GM21717 (cell line): ENCODE results near the gene SGO2.
"Not testable (repeated sequence)": the region's sequence is repeated elsewhere in the genome, so short reads cannot be mapped to it uniquely, and the experiment has no call there.

Experiments
- ATAC-seq: cut with Tn5 transposase; IDR thresholded peaks from one replicate; pipeline ENCODE4 v1.9.1; 2021; ENCODE audit warnings: mild to moderate bottlenecking, moderate library complexity; ENCODE audit not compliant: unreplicated experiment

The SGO2 gene

GRCh38 chr2:200588076-200588678 lies 62.2 kb downstream of the SGO2 start:
- no peak for ATAC-seq

DNA sequence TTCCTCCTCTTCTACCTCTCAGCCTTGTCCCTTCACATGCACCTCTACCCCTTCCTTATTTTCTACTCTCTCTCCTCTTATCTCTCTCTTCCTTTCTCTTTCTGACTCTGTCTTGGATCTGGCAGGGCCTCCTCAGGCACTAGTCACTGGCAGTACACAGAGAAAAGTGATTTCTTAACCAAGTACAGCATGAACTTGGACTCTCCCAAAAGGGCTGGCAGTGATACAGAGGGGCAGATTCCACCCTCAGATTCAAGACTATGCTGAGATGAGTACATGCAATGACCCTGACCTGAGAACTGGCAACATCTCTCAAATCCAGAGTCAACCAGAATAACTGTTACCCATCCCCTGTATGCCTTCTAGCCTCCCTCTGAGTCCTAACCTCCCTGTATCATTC lies 64.1 kb downstream of the SGO2 start:
- no peak for ATAC-seq

GRCh38 chr2:200591308-200591707 lies 65.3 kb downstream of the SGO2 start:
- no peak for ATAC-seq

DNA sequence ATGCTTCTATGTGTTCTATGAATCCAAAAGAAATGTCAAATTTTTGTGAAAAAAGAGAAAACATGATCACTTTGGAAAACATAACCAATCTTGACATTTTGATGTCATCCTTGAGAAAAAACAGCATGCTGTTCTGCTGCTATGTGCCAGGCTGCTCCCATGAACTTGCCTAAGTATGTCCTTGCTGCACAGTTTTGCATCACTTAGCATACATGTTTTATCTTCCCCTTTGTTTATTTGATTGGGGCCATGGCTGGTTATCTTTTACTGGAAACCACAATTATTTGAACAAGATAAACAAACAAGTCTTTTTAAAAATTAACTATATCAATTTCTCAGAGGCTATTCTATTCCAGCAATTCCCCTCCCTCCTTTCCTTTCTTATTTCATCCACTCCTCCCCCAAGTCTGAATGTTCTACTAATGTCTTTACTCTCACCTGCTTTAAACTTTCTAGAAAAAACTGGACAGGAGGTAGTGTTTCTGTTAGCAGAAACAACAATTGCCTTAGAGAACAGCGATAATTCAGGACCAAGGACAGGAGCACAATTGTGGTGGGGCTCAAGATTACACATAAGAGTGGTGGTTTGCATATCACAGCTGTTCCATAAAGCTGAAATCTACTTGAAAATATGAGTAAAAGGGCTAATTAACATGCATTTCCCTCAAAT lies 66.5 kb downstream of the SGO2 start:
- ATAC-seq: no peak

DNA sequence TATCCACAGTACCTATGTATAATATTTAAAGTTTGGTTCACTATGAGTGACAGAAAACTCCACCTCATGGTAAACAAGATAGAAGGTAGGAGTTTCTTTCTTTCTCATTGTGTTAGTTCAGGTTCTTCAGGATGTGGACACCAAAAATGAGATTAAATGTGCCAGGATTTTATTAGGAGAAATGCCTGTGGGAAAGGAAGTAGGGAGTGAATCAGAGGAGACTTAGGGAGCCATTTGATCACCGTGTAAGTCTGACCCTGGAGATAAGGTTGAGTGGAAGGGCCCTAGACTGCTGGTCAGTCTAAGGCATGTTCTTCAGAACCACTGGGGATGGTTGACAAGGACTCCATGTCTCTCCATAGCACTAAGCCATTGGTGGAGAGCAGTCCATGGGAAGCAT lies 67.9 kb downstream of the SGO2 start:
- ATAC-seq: no peak

DNA sequence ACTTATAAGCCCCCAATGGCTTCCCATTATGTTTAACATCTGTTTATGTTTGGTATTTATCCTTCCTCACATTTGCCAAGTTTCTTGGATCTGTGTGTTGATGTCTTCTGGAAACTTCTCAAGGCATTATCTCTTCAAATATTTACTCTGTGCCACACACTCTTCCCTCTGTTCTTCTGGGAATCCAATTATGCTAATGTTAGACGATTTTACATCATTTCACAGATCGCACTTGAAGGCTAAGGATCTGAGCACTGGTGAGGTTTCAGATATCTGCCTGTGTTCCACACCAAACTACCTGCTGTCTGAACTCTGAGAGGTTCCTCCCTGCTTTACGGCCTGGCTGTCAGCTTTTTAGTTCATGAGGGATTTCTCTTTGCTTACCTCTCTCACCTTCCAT lies 69.9 kb downstream of the SGO2 start:
- no peak for ATAC-seq

DNA sequence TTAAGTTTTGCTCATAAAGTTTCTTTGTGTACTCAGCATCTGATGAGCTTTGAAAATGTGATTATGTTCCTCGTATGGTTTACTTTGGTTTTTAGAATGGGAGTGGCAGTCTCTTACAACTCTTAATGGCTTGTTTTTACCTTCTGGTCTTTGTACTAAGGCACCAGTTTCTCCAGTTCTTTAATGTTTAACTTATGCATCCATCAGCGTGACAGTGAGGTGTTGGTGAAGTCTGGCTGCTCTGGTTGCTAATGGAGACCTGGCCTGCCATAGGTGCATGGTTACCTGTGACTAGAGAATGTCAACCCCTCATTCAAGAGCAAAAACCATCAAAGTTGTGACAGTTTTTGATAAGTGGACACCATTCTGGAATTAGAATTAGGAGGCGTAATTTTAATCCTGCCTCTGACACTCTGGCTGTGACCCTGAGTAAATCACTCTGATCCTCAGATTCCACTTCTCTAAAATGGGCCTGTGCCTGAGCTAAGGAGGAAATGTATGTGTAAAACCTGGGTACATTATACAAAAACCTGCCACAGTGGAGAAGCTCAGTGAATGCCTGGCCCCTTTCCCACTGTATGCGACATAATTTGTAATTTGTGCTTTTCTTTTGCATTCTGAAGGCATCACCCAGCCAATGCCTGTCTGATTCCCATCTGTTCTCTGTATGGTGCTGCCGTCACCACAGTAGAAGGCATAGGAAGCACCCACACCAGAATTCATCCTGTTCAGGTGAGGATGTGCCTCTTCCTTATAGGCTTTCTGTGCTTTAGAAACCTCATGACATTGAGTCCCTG lies 71.0 kb downstream of the SGO2 start:
- ATAC-seq: no peak

DNA sequence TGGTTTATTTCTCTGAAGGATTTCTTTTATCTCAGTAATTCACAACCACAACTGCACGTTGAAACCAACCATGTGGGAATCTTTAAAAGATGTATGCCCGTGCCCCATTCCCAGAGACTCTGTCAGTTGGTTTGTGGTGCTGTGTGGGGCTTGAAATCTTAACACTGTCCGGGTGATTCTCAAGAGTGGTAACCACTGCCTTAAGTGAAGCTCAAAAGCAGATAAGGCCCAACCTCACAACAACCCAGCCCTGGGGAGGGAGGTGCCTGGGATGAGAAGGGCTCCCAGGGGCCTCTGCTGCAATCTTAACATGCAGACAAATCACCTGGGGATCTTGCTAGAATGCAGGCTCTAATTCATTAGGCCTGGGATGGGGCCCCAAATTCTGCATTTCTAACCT lies 73.2 kb downstream of the SGO2 start:
- ATAC-seq: no peak

DNA sequence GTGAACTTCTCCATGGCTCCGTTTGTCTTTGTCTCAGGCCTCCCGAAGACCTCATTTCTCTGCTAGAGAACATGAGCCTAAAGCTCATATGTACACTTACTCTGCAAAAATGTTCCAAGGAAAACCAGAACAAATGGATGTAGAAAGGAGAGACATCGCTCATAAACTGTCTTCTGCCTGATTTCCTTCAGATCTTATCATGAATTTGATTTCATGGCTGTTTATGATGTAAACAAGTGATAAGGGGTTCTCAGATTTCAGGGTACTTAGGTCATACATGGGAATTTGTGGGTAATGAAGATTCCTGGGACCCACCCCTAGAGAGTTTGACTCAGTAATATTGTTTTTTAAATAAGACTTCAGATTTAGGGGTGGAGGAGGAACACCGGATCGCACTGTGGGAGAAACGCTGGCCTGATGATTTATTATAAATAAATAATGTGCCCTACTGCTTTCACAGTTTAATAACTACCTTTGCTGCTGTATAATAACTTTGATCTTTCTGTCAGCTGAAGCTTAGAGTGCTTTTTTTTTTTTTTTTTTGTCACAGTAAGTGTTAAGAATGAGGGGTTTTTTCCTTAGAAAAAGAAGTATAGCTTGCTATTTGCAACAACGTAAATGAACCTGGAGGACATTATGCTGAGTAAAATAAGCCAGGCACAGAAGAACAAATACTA lies 74.7 kb downstream of the SGO2 start:
- no peak for ATAC-seq

GRCh38 chr2:200602584-200602983 lies 76.6 kb downstream of the SGO2 start:
- ATAC-seq: no peak

GRCh38 chr2:200603972-200604371 lies 78.0 kb downstream of the SGO2 start:
- ATAC-seq: no peak

DNA sequence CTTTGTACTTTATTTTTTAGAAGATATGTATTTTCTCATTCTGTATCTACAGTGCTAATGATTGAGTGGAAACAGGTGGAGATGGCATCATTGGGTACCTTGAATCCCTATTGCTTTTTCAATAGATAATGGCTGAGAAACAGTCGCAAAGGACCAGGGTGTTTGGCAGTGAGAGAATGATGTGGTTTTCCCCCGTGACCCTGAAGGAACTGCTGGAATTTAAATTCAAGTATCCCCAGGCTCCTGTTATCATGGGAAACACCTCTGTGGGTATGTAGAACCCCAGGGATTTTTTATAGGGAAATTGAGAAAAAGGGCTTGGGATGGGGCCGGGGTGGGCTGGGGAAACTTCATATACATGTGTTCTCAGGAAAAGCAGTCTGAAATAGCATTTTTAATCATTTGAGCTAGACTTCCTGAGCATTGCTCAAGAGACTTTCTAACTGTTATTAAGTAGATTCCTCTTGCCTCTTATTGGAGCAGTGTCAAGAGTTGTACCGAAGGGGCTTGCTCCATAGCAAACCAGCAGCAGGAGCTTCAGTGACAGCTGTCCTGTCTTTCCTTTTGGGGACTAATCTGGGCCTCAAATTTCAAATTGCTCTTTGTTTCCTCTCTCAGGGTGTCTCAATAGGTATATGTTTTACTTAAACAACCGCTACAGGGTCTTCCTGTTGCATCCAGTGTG lies 78.7 kb downstream of the SGO2 start:
- no peak for ATAC-seq

DNA sequence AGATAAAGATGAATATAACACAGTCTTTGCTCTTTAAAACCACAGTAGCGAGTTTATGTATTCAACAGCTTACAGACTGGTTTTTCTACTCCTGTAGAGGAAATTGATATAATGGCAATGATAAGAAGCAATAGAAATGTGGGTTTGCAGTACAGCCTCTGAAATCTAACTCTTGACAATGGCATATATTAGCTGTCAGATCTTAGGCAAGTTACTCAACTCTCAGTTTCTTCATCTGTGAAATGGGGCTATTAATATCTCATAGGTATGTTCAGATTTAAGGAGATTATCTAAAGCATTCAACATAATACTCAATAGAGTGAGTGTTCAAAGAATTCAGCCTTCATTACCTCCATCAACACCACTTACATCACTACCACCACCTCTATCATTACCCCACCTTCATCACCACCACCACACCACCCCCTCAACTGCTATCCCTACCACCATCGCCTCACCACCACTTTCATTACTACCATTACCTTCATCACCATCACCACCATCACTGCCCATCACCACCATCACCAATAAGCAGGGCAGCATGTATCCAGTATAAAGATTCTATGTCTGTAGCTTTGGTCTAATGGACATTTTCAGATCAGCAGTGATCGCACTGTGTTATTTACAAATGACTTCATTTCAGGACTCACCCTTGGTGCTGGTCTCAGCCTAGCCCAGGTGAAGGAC lies 82.5 kb downstream of the SGO2 start:
- no peak for ATAC-seq

DNA sequence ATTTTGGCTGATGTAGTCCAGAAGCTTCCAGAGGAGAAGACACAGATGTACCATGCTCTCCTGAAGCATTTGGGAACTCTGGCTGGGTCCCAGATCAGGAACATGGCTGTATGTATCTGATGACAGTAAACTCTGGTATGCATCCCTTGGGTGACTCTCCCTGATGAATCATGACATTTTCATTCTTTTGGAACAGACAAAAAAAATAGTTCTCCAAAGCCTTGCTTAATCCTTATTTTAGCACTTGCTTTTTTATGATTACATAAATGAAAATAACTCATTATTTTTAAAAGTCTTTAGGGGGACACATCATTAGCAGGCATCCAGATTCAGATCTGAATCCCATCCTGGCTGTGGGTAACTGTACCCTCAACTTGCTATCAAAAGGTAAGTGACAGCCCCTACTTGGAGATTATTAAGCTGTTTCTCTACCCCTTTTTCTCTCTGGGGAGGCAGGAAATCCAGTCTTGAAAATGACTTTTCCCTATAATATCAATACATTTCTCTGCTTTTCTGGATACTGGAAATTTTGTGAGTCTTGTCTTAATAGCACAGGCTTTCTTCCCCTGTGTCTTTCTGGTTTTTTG lies 83.1 kb downstream of the SGO2 start:
- ATAC-seq: no peak

GRCh38 chr2:200610217-200610616 lies 84.2 kb downstream of the SGO2 start:
- ATAC-seq: not testable (repeated sequence)

DNA sequence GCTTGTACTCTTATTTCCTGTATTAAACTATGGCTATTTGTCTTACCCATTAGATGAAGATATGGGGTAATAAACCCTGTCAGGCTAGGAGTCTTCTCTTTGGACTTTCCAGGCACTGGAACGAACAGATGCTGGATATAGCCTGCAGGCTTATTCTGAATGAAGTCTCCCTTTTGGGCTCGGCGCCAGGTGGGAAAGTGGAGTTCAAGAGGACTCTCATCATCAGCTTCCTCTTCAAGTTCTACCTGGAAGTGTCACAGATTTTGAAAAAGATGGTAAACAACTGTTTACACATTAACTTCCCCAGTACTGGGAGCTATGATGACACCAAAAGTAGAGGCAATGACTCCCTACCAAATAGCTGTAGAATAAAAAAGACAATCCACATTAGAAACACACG lies 87.7 kb downstream of the SGO2 start:
- ATAC-seq: no peak

- ATAC-seq: no peak
Measured at GRCh38 chr2:200614249-200614648, 88.2 kb downstream of the SGO2 start.

DNA sequence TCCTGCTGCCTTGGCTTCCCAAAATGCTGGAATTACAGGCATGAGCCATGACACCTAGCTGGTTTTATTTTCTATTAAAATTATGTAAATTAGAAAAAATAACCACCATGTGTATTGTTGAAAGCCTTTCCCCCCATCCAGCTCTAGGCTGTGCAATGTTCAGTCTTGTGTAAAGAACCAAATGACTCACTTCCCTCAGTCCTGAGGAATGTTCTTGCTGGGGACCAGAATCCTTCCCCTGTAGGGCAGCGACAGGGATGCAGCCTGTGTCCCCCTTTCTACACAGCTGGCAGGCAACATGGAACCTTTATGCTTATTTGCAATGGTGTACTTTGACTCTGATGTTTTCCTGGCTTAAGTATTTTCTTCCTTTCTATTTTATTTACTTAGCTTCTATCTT lies 89.2 kb downstream of the SGO2 start:
- ATAC-seq: no peak

DNA sequence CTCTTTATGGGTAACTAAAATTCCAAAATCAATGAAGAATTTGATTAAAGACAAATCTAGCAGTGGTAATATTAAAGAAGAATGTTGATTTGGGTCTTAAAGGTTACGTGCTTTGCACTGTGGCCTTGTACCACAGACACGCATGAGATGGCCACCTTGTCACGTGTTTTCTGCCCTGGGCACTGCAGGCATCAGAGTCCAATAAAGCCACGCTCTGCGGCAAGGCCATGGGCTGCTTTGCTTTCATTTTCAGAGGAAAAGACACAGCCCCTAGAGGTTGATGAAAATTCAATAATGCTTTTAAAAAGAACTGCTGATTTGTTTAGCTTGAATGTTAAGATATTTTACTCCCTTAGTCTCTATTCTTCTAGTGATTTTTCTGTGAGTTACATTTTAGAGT lies 90.2 kb downstream of the SGO2 start:
- no peak for ATAC-seq

GRCh38 chr2:200616656-200617055 lies 90.6 kb downstream of the SGO2 start:
- no peak for ATAC-seq
